ENCODE measurements around the gene CCDC24.

Gene CCDC24

DNA sequence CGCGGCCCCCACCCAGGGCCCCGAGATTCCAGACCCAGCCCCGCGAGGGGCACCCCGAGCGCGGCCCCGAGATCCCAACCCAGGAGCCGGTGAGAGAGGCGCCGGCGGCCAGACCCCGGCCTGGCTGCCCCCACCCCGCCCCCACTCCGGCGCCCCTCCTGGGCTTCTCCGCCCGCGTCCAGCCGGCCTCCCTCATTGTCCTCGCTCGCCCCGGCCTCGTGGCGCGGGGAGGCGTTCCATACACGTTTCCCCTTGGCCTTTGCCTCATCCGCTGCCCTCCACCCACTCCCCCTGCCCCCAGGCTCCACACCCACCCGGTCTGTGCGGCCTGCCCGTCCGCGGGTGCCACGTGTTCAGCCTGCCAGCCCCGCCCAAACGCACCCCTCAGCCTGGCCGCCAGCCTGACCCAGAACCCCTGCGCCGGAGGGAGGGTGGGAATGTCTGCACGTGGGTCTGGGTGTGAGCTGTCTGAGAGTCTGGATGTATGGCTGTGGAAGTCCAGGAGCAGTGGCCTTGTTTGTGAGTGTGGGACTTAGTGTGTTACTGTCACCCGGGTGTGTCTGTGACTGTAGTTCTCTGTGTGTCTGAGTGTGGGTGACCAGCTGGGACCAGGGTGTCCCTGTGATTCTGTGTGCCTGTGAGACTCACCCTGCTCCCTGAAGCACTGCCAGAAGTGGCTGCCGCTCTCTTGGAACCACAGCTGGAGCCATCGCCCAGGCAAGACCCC, 11.7 kb upstream of the CCDC24 start:
- no peaks in the 10 kb centered on the region for H3K9me3 ChIP-seq (ENCODE audit: low read length)
- peaks cover 46% of the 10 kb centered on the region for H3K4me1 ChIP-seq (ENCODE audit: insufficient read depth, low read length)
- no peaks in the 10 kb centered on the region for H3K27me3 ChIP-seq (ENCODE audit: insufficient read depth, low read length)
- peak overlapping the region; percentile 23 for H2AFZ ChIP-seq (ENCODE audit: low read depth, low read length)
- peaks cover 50% of the 10 kb centered on the region for H3K36me3 ChIP-seq (ENCODE audit: insufficient read depth, low read length)
- peak overlapping the region; percentile 76 for H3K4me3 ChIP-seq (ENCODE audit: low read length)

DNA sequence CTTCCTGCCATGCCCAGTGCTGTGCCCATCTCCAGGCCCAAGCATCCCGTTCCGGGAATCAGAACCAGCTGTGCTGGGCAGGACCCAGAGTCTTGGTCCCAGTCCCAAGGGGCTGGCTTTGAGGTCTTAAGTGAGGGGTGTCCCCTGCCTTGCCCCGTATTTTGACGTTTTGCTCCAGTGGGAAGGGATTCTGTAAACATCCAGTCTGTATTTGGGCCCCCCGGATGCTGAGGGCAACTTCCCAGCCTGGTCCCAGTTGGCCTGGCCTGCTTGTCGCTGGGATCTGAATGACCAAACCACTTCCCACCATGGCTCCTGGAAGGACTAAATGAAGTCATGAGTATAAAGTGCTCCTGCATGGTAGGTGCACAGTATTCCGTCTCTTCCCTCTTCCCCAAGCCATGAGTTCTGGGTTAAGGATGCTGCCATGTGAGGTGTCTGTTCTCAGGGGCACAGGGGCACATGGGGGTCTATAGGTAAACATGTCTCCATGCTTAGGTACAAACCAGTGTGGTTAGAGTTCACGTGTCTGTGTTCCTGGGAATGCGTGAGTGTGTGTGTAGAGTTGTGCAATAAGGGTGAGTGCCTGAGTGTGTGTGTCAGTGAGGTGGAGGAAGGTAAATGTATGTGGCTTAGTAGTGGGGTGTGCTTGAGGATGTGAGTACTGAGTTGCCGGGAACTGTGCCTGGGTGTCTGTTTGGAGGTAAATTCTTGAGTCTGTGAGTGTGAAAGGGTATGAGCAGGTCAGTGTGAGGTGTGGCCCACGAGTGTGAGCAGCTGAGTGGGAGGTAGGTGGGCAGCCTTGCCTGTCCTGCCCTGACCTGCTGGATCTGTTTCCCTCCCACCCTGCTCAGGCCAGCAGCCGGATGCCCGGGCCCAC, 10.9 kb upstream of the CCDC24 start:
- Histone ChIP-seq H3K4me1 (ENCODE audit: insufficient read depth, low read length) (peaks cover 44% of the 10 kb centered on the region), H2AFZ (ENCODE audit: low read depth, low read length) (no peak overlapping the region), H3K27me3 (ENCODE audit: insufficient read depth, low read length) (no peaks in the 10 kb centered on the region), H3K9me3 (ENCODE audit: low read length) (no peaks in the 10 kb centered on the region), H3K4me3 (ENCODE audit: low read length) (peak overlapping the region; percentile 76), H3K36me3 (ENCODE audit: insufficient read depth, low read length) (peaks cover 56% of the 10 kb centered on the region)

DNA sequence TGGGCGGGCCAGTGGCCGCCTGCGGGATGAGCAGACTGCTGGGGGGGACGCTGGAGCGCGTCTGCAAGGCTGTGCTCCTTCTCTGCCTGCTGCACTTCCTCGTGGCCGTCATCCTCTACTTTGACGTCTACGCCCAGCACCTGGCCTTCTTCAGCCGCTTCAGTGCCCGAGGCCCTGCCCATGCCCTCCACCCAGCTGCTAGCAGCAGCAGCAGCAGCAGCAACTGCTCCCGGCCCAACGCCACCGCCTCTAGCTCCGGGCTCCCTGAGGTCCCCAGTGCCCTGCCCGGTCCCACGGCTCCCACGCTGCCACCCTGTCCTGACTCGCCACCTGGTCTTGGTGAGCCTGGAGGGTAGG, 10.3 kb upstream of the CCDC24 start:
- H3K36me3 ChIP-seq (ENCODE audit: insufficient read depth, low read length): peaks cover 62% of the 10 kb centered on the region
- no peaks in the 10 kb centered on the region for H3K9me3 ChIP-seq (ENCODE audit: low read length)
- no peak overlapping the region for H2AFZ ChIP-seq (ENCODE audit: low read depth, low read length)
- H3K4me3 ChIP-seq (ENCODE audit: low read length): no peak overlapping the region
- H3K4me1 ChIP-seq (ENCODE audit: insufficient read depth, low read length): peaks cover 38% of the 10 kb centered on the region
- H3K27me3 ChIP-seq (ENCODE audit: insufficient read depth, low read length): no peaks in the 10 kb centered on the region

DNA sequence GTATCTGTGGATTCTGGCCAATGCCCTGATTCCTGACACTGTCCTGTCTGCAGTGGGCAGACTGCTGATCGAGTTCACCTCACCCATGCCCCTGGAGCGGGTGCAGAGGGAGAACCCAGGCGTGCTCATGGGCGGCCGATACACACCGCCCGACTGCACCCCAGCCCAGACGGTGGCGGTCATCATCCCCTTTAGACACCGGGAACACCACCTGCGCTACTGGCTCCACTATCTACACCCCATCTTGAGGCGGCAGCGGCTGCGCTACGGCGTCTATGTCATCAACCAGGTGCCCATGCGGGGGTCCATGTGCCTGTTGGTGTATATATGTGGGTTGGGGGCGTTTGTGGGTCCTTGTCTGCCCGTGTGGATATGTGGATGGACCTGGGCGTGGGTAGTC, 9.8 kb upstream of the CCDC24 start:
- Histone ChIP-seq H3K36me3 (ENCODE audit: insufficient read depth, low read length) (peaks cover 61% of the 10 kb centered on the region), H2AFZ (ENCODE audit: low read depth, low read length) (no peak overlapping the region), H3K27me3 (ENCODE audit: insufficient read depth, low read length) (no peaks in the 10 kb centered on the region), H3K4me3 (ENCODE audit: low read length) (no peak overlapping the region), H3K9me3 (ENCODE audit: low read length) (no peaks in the 10 kb centered on the region), H3K4me1 (ENCODE audit: insufficient read depth, low read length) (peaks cover 33% of the 10 kb centered on the region)

DNA sequence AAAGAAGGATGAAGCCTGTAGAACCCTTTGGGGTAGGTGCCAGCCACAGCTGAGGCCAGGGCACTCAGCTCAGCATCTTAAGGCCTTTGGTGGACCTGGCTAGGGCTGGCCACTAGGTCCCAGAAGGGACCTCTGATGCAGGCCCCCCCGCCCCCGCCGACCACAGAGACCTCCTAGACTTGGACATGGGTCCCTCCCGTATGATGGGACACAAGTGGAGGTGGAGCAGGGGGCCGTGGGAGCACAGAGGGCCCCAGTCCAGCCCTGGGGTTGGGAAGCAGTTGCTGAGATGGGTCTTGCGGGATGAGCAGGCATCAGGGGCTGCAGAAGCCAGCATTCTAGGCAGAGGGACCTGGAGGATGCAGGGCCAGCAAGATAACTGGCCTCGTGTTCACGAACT, 9.2 kb upstream of the CCDC24 start:
- peaks cover 55% of the 10 kb centered on the region for H3K36me3 ChIP-seq (ENCODE audit: insufficient read depth, low read length)
- H3K4me1 ChIP-seq (ENCODE audit: insufficient read depth, low read length): peaks cover 28% of the 10 kb centered on the region
- H3K4me3 ChIP-seq (ENCODE audit: low read length): no peak overlapping the region
- H3K9me3 ChIP-seq (ENCODE audit: low read length): no peaks in the 10 kb centered on the region
- no peak overlapping the region for H2AFZ ChIP-seq (ENCODE audit: low read depth, low read length)
- no peaks in the 10 kb centered on the region for H3K27me3 ChIP-seq (ENCODE audit: insufficient read depth, low read length)

DNA sequence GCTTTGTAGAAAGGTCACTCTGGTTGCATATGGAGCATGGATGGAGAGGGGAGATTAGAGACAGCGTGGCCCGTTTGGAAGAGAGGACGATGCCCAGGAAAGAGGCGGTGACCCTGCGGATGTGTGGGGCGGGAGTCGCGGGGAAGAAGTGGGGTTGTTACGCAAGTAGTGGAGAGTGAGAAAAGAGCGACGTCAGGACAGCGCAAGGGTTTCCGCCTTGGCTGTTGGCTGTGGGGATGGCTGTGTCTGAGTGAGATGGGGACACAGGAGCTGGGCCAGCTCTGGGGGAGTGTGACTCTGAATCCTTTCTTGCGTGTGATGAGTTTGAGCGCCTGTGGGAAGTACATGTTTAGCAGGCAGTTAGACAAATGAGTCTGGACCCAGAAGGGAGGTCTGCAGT, 8.6 kb upstream of the CCDC24 start:
- no peak overlapping the region for H2AFZ ChIP-seq (ENCODE audit: low read depth, low read length)
- H3K9me3 ChIP-seq (ENCODE audit: low read length): no peaks in the 10 kb centered on the region
- H3K36me3 ChIP-seq (ENCODE audit: insufficient read depth, low read length): peaks cover 49% of the 10 kb centered on the region
- H3K4me3 ChIP-seq (ENCODE audit: low read length): no peak overlapping the region
- H3K27me3 ChIP-seq (ENCODE audit: insufficient read depth, low read length): no peaks in the 10 kb centered on the region
- H3K4me1 ChIP-seq (ENCODE audit: insufficient read depth, low read length): peaks cover 24% of the 10 kb centered on the region

DNA sequence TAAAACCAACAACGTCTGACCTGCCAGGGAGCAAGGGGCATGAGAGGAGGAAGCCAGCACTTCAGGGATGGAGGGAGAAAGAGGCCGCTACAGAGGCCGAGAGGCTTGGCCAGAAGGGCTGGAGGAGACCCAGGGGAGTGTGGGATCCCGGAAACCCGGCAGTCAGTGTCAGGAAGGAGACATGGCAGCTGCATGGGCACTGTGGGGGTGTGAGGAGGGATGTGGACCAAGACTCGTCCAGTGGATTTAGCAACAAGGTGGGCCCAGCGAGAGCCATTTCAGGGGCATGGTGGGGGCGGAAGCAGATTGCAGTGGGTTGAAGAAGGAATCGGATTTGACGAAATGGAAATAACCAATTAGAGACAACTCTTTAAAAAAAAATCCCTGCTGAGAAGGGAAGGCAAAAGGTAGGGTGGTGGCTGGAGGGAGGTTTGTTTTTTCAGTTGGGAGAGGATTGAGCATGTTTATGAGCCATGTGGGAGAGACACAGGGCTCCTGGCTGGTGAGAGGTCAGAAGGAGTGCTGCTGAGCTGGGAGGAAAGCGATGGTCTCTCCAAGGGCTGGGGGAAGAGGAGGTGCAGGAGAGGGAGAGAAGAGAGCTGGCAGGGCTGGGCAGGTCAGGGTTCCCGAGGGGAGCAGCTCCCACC, 8.0 kb upstream of the CCDC24 start:
- Histone ChIP-seq H3K27me3 (ENCODE audit: insufficient read depth, low read length) (no peaks in the 10 kb centered on the region), H3K4me3 (ENCODE audit: low read length) (no peak overlapping the region), H3K36me3 (ENCODE audit: insufficient read depth, low read length) (peaks cover 46% of the 10 kb centered on the region), H2AFZ (ENCODE audit: low read depth, low read length) (no peak overlapping the region), H3K9me3 (ENCODE audit: low read length) (no peaks in the 10 kb centered on the region), H3K4me1 (ENCODE audit: insufficient read depth, low read length) (peaks cover 18% of the 10 kb centered on the region)

DNA sequence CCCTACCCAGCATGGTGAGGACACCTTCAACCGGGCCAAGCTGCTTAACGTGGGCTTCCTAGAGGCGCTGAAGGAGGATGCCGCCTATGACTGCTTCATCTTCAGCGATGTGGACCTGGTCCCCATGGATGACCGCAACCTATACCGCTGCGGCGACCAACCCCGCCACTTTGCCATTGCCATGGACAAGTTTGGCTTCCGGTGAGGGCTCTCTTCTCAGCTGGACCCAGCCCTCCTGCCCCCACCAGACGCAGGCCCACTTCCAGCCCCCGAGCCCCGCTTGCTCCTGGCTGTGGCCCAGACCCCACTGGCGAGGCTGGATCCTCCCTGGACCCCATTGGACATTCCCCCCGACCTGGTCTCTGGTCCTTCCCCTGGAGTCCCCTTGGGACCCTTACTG, 6.5 kb upstream of the CCDC24 start:
- H2AFZ ChIP-seq (ENCODE audit: low read depth, low read length): no peak overlapping the region
- H3K4me1 ChIP-seq (ENCODE audit: insufficient read depth, low read length): peaks cover 9% of the 10 kb centered on the region
- no peaks in the 10 kb centered on the region for H3K27me3 ChIP-seq (ENCODE audit: insufficient read depth, low read length)
- H3K9me3 ChIP-seq (ENCODE audit: low read length): no peaks in the 10 kb centered on the region
- peaks cover 46% of the 10 kb centered on the region for H3K36me3 ChIP-seq (ENCODE audit: insufficient read depth, low read length)
- H3K4me3 ChIP-seq (ENCODE audit: low read length): no peak overlapping the region

DNA sequence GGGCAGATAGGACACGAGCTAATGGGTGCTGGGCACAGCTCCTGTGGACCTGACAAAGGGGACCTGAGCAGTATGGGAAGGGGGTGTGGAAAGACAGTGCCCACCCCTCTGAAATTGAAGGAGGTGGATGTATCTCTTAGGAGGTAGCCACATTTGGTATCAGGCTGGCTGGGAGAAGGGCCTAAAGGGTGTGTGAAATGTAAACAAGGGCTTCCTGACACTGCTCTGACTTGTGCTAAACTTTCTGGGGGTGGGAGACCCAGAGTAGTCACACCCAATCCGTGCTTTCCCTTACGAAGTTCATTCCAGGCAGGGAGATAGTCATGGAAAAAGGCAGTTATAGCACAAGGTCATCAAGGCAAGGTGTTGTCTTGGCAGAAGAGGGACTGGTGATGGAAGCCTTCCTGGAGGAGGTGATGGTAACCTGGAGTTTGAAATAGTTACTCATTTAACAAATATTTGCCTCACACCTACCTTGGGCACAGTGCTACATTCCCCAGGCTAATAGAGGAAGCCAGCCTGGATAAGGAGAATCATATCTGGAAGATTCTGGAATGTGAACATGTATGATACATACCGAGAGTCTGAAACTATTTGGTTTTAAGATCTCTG, 5.3 kb upstream of the CCDC24 start:
- Histone ChIP-seq H3K36me3 (ENCODE audit: insufficient read depth, low read length) (peaks cover 46% of the 10 kb centered on the region), H3K4me3 (ENCODE audit: low read length) (no peak overlapping the region), H2AFZ (ENCODE audit: low read depth, low read length) (no peak overlapping the region), H3K4me1 (ENCODE audit: insufficient read depth, low read length) (peaks cover 3% of the 10 kb centered on the region), H3K9me3 (ENCODE audit: low read length) (no peaks in the 10 kb centered on the region), H3K27me3 (ENCODE audit: insufficient read depth, low read length) (no peaks in the 10 kb centered on the region)

DNA sequence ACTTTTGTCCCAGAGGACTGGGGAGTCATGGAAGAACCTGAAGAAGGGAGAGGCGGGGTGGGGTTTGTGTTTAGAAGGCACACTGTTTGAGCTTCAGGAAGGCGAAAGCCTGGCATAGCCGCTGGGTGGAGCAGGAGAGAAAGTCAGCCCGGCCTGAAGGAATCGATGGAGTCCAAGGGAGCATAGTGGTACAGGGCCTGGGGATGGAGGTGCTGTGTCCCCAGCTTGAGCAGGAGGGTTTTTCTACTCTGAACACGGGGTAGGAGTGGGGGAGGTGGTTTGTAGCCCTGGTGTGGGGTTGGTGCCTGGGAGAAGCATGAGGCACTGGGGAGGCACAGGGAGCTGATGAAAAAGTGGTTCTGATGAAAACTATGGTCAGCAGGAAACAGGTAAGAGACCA, 4.7 kb upstream of the CCDC24 start:
- H3K4me1 ChIP-seq (ENCODE audit: insufficient read depth, low read length): peaks cover 8% of the 10 kb centered on the region
- H3K9me3 ChIP-seq (ENCODE audit: low read length): no peaks in the 10 kb centered on the region
- no peak overlapping the region for H3K4me3 ChIP-seq (ENCODE audit: low read length)
- H2AFZ ChIP-seq (ENCODE audit: low read depth, low read length): no peak overlapping the region
- no peaks in the 10 kb centered on the region for H3K27me3 ChIP-seq (ENCODE audit: insufficient read depth, low read length)
- peaks cover 42% of the 10 kb centered on the region for H3K36me3 ChIP-seq (ENCODE audit: insufficient read depth, low read length)

DNA sequence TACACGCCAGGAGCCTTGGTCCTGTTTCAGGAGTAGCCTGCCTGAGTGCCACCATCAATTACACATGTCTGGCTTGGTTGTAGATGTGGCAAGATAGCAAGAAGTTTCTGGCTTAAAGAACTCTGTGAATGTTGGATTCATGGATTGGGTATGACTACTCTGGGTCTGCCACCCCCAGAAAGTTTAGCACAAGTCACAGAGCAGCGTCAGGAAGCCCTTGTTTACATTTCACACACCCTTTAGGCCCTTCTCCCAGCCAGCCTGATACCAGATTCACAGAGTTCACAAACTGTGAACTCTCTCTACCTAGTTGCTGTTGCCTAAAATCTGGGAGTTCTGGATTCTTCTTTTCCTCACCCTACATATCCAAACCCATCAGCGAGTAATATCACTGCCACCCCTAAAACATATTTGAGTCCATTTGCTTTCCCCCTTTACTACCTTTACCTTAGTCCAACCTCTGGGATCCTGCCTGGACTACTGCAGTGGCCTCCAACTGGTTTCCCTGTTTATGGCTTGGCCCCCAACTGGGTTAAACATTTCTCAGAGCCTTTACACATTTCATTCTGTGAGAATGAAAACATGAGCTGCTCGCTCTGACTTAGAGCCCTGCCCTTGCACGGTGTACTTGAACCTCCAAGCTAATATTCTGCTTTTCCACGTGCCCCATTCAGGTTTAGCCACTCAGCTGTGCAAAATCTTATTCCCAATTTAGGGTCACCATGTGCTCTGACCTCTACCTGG, 4.1 kb upstream of the CCDC24 start:
- H3K27me3 ChIP-seq (ENCODE audit: insufficient read depth, low read length): no peaks in the 10 kb centered on the region
- no peak overlapping the region for H2AFZ ChIP-seq (ENCODE audit: low read depth, low read length)
- peaks cover 12% of the 10 kb centered on the region for H3K4me1 ChIP-seq (ENCODE audit: insufficient read depth, low read length)
- H3K4me3 ChIP-seq (ENCODE audit: low read length): no peak overlapping the region
- peaks cover 37% of the 10 kb centered on the region for H3K36me3 ChIP-seq (ENCODE audit: insufficient read depth, low read length)
- no peaks in the 10 kb centered on the region for H3K9me3 ChIP-seq (ENCODE audit: low read length)

DNA sequence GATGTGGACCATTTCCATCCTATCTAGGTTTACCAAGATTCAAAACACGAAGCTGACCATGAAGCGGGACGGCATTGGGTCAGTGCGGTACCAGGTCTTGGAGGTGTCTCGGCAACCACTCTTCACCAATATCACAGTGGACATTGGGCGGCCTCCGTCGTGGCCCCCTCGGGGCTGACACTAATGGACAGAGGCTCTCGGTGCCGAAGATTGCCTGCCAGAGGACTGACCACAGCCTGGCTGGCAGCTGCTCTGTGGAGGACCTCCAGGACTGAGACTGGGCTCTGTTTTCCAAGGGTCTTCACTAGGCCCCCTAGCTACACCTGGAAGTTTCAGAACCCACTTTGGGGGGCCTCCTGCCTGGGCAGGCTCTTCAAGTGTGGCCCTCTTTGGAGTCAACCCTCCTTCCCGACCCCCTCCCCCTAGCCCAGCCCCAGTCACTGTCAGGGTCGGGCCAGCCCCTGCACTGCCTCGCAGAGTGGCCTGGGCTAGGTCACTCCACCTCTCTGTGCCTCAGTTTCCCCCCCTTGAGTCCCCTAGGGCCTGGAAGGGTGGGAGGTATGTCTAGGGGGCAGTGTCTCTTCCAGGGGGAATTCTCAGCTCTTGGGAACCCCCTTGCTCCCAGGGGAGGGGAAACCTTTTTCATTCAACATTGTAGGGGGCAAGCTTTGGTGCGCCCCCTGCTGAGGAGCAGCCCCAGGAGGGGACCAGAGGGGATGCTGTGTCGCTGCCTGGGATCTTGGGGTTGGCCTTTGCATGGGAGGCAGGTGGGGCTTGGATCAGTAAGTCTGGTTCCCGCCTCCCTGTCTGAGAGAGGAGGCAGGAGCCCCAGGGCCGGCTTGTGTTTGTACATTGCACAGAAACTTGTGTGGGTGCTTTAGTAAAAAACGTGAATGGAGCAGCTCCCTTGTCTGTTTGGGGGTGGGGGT, 864 bp upstream of the CCDC24 start:
- no peaks in the 10 kb centered on the region for H3K27me3 ChIP-seq (ENCODE audit: insufficient read depth, low read length)
- peaks cover 9% of the 10 kb centered on the region for H3K36me3 ChIP-seq (ENCODE audit: insufficient read depth, low read length)
- H3K4me3 ChIP-seq (ENCODE audit: low read length): peak overlapping the region; percentile 72
- H2AFZ ChIP-seq (ENCODE audit: low read depth, low read length): peak overlapping the region; percentile 80
- H3K9me3 ChIP-seq (ENCODE audit: low read length): no peaks in the 10 kb centered on the region
- H3K4me1 ChIP-seq (ENCODE audit: insufficient read depth, low read length): peaks cover 12% of the 10 kb centered on the region
